ENCODE measurements around the gene VIPR2.
"Not testable (repeated sequence)": the region's sequence is repeated elsewhere in the genome, so short reads cannot be mapped to it uniquely, and the experiment has no call there.

GRCh38 chr7:159101661-159102091 is 43.0 kb downstream of the VIPR2 start:
- not testable (repeated sequence) for TF ChIP-seq POLR2AphosphoS5, SPI1 (IDR thresholded peaks at IDR 0.05; ENCODE audit: low read depth, low read length)
